Heart left ventricle (tissue), 16 donors: Measurements from ENCODE around the gene CCSER1. TPM values are rescaled to one million over a fixed set of nuclear protein-coding genes. Genes with fewer than 3 reads are reported as not detected.

Source experiments
- ATAC-seq, 4 donors: fragments of 200-7000 bp; cut with Tn5 transposase; one replicate each; pipeline ENCODE4 v1.9.1; 2020 to 2022; ENCODE audit warnings: moderate library complexity in 4 of 4, mild to moderate bottlenecking in 3 of 4, moderate number of reproducible peaks in 1 of 4
- DNase-seq, 5 donors: peaks; one replicate each; pipeline ENCODE4 v3.0.0-alpha.2; 2020
- H3K27ac ChIP-seq, 12 donors: fragments of 200-600 bp; sonication (generic) in 4 of 12; one replicate each; pipeline versions ENCODE4 v1.5.0 to v1.8.0; 2016 to 2022; ENCODE audit warnings: mild to moderate bottlenecking in 2 of 12
- H3K27me3 ChIP-seq, 9 donors: fragments of 200-600 bp; sonication (generic) in 2 of 9; one replicate each; pipeline versions ENCODE4 v1.5.1 to v1.8.0; 2016 to 2022; ENCODE audit warnings: mild to moderate bottlenecking in 3 of 9
- H3K36me3 ChIP-seq, 9 donors: fragments of 200-600 bp; sonication (generic) in 2 of 9; one replicate each; pipeline versions ENCODE4 v1.5.0 to v1.8.0; 2018 to 2022; ENCODE audit warnings: mild to moderate bottlenecking in 2 of 9
- H3K4me1 ChIP-seq, 12 donors: fragments of 200-600 bp; sonication (generic) in 4 of 12; one replicate each; pipeline versions ENCODE4 v1.5.0 to v1.8.0; 2016 to 2022; ENCODE audit warnings: mild to moderate bottlenecking in 3 of 12
- H3K4me3 ChIP-seq, 12 donors: fragments of 200-600 bp; sonication (generic) in 4 of 12; one replicate each; pipeline versions ENCODE4 v1.5.0 to v1.8.0; 2017 to 2022; ENCODE audit warnings: mild to moderate bottlenecking in 9 of 12, moderate library complexity in 4 of 12
- H3K9me3 ChIP-seq, 12 donors: fragments of 200-600 bp; sonication (generic) in 4 of 12; one replicate each; pipeline versions ENCODE4 v1.5.0 to v1.8.0; 2016 to 2022; ENCODE audit warnings: mild to moderate bottlenecking in 1 of 12
- CTCF ChIP-seq, 12 donors: fragments of 200-600 bp; sonication (generic) in 4 of 12; IDR thresholded peaks; one replicate each; pipeline versions ENCODE4 v1.5.0 to v1.8.0; 2018 to 2022; ENCODE audit warnings: antibody characterized with exemption in 12 of 12, mild to moderate bottlenecking in 5 of 12
- POLR2A ChIP-seq, 2 donors: fragments of 450-650 bp; IDR thresholded peaks; one replicate each; pipeline ENCODE4 v1.6.1; 2017; ENCODE audit warnings: antibody characterized with exemption in 2 of 2, mild to moderate bottlenecking in 2 of 2, moderate library complexity in 2 of 2
- WGBS, 4 donors: extraction: QIAGEN DNeasy Blood & Tissue Kit in 2 of 4; methylation state at CpG; one replicate each; pipeline versions ENCODE4 v1.1.5 to v1.1.7; 2013 to 2018; 5-methylcytosine and 5-hydroxymethylcytosine counted together
- intact Hi-C, 10 donors: fragments of 100-400 bp; cut with DNase I; formaldehyde crosslinking; loops; one replicate each; pipeline versions ENCODE4 v1.11.1 to v1.14.2; 2022
- polyA plus RNA-seq, 2 donors: library from polyadenylated mRNA; stranded (reverse); fragments of 200-250 nt; gene quantifications; one replicate each; pipeline ENCODE4 v1.2.3, GENCODE V29; 2013
- total RNA-seq, 9 donors: library from RNA; depleted of rRNA in 2 of 9; stranded (reverse); fragments of >200 nt in 2 of 9; fragmentation: NEBNext Ultra II Directional in 3 of 9; extraction: Animal tissue kit (Norgen Biotek cat#: 25700) in 3 of 9; gene quantifications; one replicate each; pipeline versions ENCODE4 v1.1.0 to v1.2.4, GENCODE V29; 2016 to 2023
- donor health status: ischemic (EF 13 %, LVEDD 7.1; RV severe dilation, severe dysfunction).
- donor health status: healthy with polysubstance abuse.
- donor health status: DM: no; HTN: yes; CAD: no.
- donor health status: DM: no; HTN: no; CAD: no.
- donor health status: ischemic (EF 25% LVEDD 6.9; RV normal size, moderate dysfunction).
- donor health status: ischemic (EF 25% LVEDD 5.7; RV mildly dilated, moderate dysfunction).
- donor health status: healthy.
- donor health status: DM: yes; HTN: yes; CAD: no.
- donor health status: ischemic (EF 35%, LVEDD 5.7; RV mildly dilated, moderate dysfunction).
- donor health status: nonischemic (EF 11% LVEDD 7.7; RV severe dilation, severe dysfunction).
- donor health status: DM: yes; HTN: yes; CAD: no.
- donor health status: PGD.
- donor health status: ischemic (EF 29% LVEDD 5.4; RV normal size, mild dysfunction).
- donor health status: nonischemic (EF 23%, LVEDD 6.1; RV moderate dilation, normal function).

The CCSER1 gene
- total and polyA plus RNA-seq, 11 donors = 2.5 to 15.8 (median 12.2) TPM

- ATAC-seq (peak in 1 of 4 donors; percentile 24), DNase-seq (no peak)
- intact Hi-C loops = no loop called here
- H3K36me3 ChIP-seq = no peaks in the 10 kb centered on the region
- TF ChIP-seq CTCF (IDR thresholded peaks at IDR 0.05) (no peak), POLR2A (IDR thresholded peaks at IDR 0.05) (no peak)
- peaks cover 0 to 19% (median 3%) of the 10 kb centered on the region in 12 donors for H3K4me1 ChIP-seq
- no peak overlapping the region for H3K4me3 ChIP-seq
- H3K27me3 ChIP-seq = no peaks in the 10 kb centered on the region
- H3K27ac ChIP-seq = no peak overlapping the region
- no peaks in the 10 kb centered on the region for H3K9me3 ChIP-seq
- 0 to 60% (median 39%) methylated on average over 1 of the region's 1 CpG for WGBS, 4 donors
These were observed 32.9 kb downstream of the CCSER1 start for GRCh38 chr4:90160044-90160443.

GRCh38 chr4:90162566-90162965, 35.4 kb downstream of the CCSER1 start:
- DNase-seq (no peak), ATAC-seq (no peak)
- Histone ChIP-seq H3K4me3 (no peak overlapping the region), H3K9me3 (no peaks in the 10 kb centered on the region), H3K36me3 (no peaks in the 10 kb centered on the region), H3K4me1 (peaks cover 0 to 23% (median 3%) of the 10 kb centered on the region in 12 donors), H3K27ac (no peak overlapping the region), H3K27me3 (no peaks in the 10 kb centered on the region)
- 79 to 90% (median 87%) methylated on average over 1 of the region's 1 CpG for WGBS, 4 donors
- no peak for TF ChIP-seq CTCF (IDR thresholded peaks at IDR 0.05)
- TF ChIP-seq POLR2A (IDR thresholded peaks at IDR 0.05) = no peak
- intact Hi-C loops = no loop called here

- Histone ChIP-seq H3K4me1 (peaks cover 0 to 23% (median 3%) of the 10 kb centered on the region in 12 donors), H3K36me3 (no peaks in the 10 kb centered on the region), H3K4me3 (no peak overlapping the region), H3K9me3 (no peaks in the 10 kb centered on the region), H3K27me3 (no peaks in the 10 kb centered on the region), H3K27ac (no peak overlapping the region)
- WGBS, 4 donors = 29 to 62% (median 39%) methylated on average over 1 of the region's 1 CpG
- DNase-seq = no peak
- TF ChIP-seq CTCF (IDR thresholded peaks at IDR 0.05) (no peak), POLR2A (IDR thresholded peaks at IDR 0.05) (no peak)
- ATAC-seq = peak in 3 of 4 donors; percentile 42 to 68 (median 67)
- intact Hi-C loops = no loop called here
These were observed 36.7 kb downstream of the CCSER1 start for GRCh38 chr4:90163872-90164271.

- Histone ChIP-seq H3K4me3 (no peak overlapping the region), H3K27me3 (no peaks in the 10 kb centered on the region), H3K9me3 (no peaks in the 10 kb centered on the region), H3K27ac (no peak overlapping the region), H3K4me1 (peaks cover 0 to 14% (median under 1%) of the 10 kb centered on the region in 12 donors), H3K36me3 (no peaks in the 10 kb centered on the region)
- intact Hi-C loops = no loop called here
- TF ChIP-seq POLR2A (IDR thresholded peaks at IDR 0.05) (no peak), CTCF (IDR thresholded peaks at IDR 0.05) (no peak)
- WGBS, 4 donors = 88 to 92% (median 90%) methylated on average over 5 of the region's 5 CpGs
- DNase-seq (no peak), ATAC-seq (no peak)
These were observed 38.7 kb downstream of the CCSER1 start for GRCh38 chr4:90165883-90166282.
